Measurements from ENCODE around the gene LCOR. TPM values are rescaled to one million over a fixed set of nuclear protein-coding genes. Genes with fewer than 3 reads are reported as not detected.

The LCOR gene
- total RNA-seq, 1 donor = 58.7 TPM

GRCh38 chr10:97012470-97012869 lies 180.4 kb downstream of the LCOR start:
- no peak for DNase-seq (ENCODE audit: low read depth)
- H3K4me3 ChIP-seq (ENCODE audit: low read depth, low read length) = no peak overlapping the region
- no peak for TF ChIP-seq CTCF (IDR thresholded peaks at IDR 0.05; ENCODE audit: insufficient read depth, low read depth, low read length)

GRCh38 chr10:97013568-97013967 lies 181.5 kb downstream of the LCOR start:
- no peak for TF ChIP-seq CTCF (IDR thresholded peaks at IDR 0.05; ENCODE audit: insufficient read depth, low read depth, low read length)
- no peak overlapping the region for H3K4me3 ChIP-seq (ENCODE audit: low read depth, low read length)
- no peak for DNase-seq (ENCODE audit: low read depth)

GRCh38 chr10:97013983-97014382 lies 181.9 kb downstream of the LCOR start:
- no peak overlapping the region for H3K4me3 ChIP-seq (ENCODE audit: low read depth, low read length)
- DNase-seq (ENCODE audit: low read depth) = no peak
- no peak for TF ChIP-seq CTCF (IDR thresholded peaks at IDR 0.05; ENCODE audit: insufficient read depth, low read depth, low read length)

GRCh38 chr10:97015240-97015639 lies 183.1 kb downstream of the LCOR start:
- TF ChIP-seq CTCF (IDR thresholded peaks at IDR 0.05; ENCODE audit: insufficient read depth, low read depth, low read length) = no peak
- no peak for DNase-seq (ENCODE audit: low read depth)
- no peak overlapping the region for H3K4me3 ChIP-seq (ENCODE audit: low read depth, low read length)

GRCh38 chr10:97016728-97017473 lies 184.8 kb downstream of the LCOR start:
- TF ChIP-seq CTCF (IDR thresholded peaks at IDR 0.05; ENCODE audit: insufficient read depth, low read depth, low read length) = no peak

GRCh38 chr10:97017474-97017903 lies 185.4 kb downstream of the LCOR start:
- DNase-seq (ENCODE audit: low read depth) = no peak
- no peak for TF ChIP-seq CTCF (IDR thresholded peaks at IDR 0.05; ENCODE audit: insufficient read depth, low read depth, low read length)
- no peak overlapping the region for H3K4me3 ChIP-seq (ENCODE audit: low read depth, low read length)

More at GRCh38 chr10:97016728-97017473, 184.8 kb downstream of the LCOR start:
- no peak for DNase-seq (ENCODE audit: low read depth)
- H3K4me3 ChIP-seq (ENCODE audit: low read depth, low read length) = no peak overlapping the region

All from fibroblast of villous mesenchyme (primary cell).